GM04504 (cell line): Measurements from ENCODE around the gene CCDC71.
A peak's percentile ranks its signal among the peaks of the same experiment; 100 is the strongest.

Experiments
- DNase-seq: peaks from one replicate; pipeline ENCODE4 v3.0.0-alpha.2; 2012; ENCODE audit warnings: low read depth

CCDC71 gene

GRCh38 chr3:49165771-49166751 lies at the start of gene CCDC71:
Gene CCDC71 (minus strand): TSS chr3:49166331. CDS start chr3:49164208, 2,123 bp downstream.
- peak; percentile 35 for DNase-seq

- DNase-seq, result no peak
These were observed 47.9 kb upstream of the CCDC71 start for GRCh38 chr3:49213998-49214397.

- no peak for DNase-seq
These were observed 47.4 kb upstream of the CCDC71 start for GRCh38 chr3:49213541-49213943.

- no peak for DNase-seq
These were observed 33.8 kb upstream of the CCDC71 start for GRCh38 chr3:49199900-49200281.

- peak; percentile 31 for DNase-seq
These were observed 33.2 kb upstream of the CCDC71 start for GRCh38 chr3:49199239-49199899.

GRCh38 chr3:49198611-49199230 lies 32.6 kb upstream of the CCDC71 start:
- DNase-seq, result no peak

GRCh38 chr3:49198161-49198560 lies 32.0 kb upstream of the CCDC71 start:
- no peak for DNase-seq

GRCh38 chr3:49191741-49192140 lies 25.6 kb upstream of the CCDC71 start:
- DNase-seq, result no peak

GRCh38 chr3:49183873-49184272 lies 17.7 kb upstream of the CCDC71 start:
- DNase-seq, result no peak

- no peak for DNase-seq
These were observed 16.6 kb upstream of the CCDC71 start for GRCh38 chr3:49182682-49183081.

GRCh38 chr3:49181351-49181750 lies 15.2 kb upstream of the CCDC71 start:
- no peak for DNase-seq

- DNase-seq, result no peak
These were observed 14.0 kb upstream of the CCDC71 start for GRCh38 chr3:49180116-49180515.

- DNase-seq, result no peak
These were observed 10.9 kb upstream of the CCDC71 start for GRCh38 chr3:49177073-49177472.

GRCh38 chr3:49175530-49175929 lies 9.4 kb upstream of the CCDC71 start:
- DNase-seq, result no peak

- no peak for DNase-seq
These were observed 8.4 kb upstream of the CCDC71 start for GRCh38 chr3:49174397-49174985.

- DNase-seq, result no peak
These were observed 7.7 kb upstream of the CCDC71 start for GRCh38 chr3:49173792-49174170.

- DNase-seq, result no peak
These were observed 7.1 kb upstream of the CCDC71 start for GRCh38 chr3:49173116-49173791.

- no peak for DNase-seq
These were observed 6.5 kb upstream of the CCDC71 start for GRCh38 chr3:49172551-49173041.

- DNase-seq, result no peak
These were observed 5.8 kb upstream of the CCDC71 start for GRCh38 chr3:49171775-49172500.

- DNase-seq, result peak; percentile 57
These were observed 5.1 kb upstream of the CCDC71 start, which contains the start of gene KLHDC8B for GRCh38 chr3:49171119-49171774. Gene KLHDC8B (plus strand): TSS chr3:49171598. CDS start chr3:49172770, 1,172 bp downstream.
